Fibroblast of skin of back (primary cell): ENCODE measurements around the gene RAD23B. TPM values are rescaled to one million over a fixed set of nuclear protein-coding genes. Genes with fewer than 3 reads are reported as not detected.
"Not testable (repeated sequence)": the region's sequence is repeated elsewhere in the genome, so short reads cannot be mapped to it uniquely, and the experiment has no call there.

ENCODE experiments used
- DNase-seq: peaks from one replicate; pipeline ENCODE4 v3.0.0-alpha.2; 2013
- polyA plus RNA-seq, 2 experiments: library from polyadenylated mRNA; unstranded; fragments of 120-200 nt; gene quantifications; one replicate each; pipeline ENCODE4 v1.2.1, GENCODE V29; 2013; ENCODE audit not compliant: insufficient read length in 2 of 2

The RAD23B gene
- 156 TPM for polyA plus RNA-seq (2013, experiment 1 of 2; ENCODE audit: insufficient read length)
- 126 TPM for polyA plus RNA-seq (2013, experiment 2 of 2; ENCODE audit: insufficient read length)

GRCh38 chr9:107282759-107283622 lies at the start of gene RAD23B:
RAD23B (plus strand) TSS chr9:107283279; CDS start chr9:107283630, 351 bp downstream.
- peak; percentile 98 for DNase-seq

GRCh38 chr9:107235765-107236442 lies 47.2 kb upstream of the RAD23B start:
- DNase-seq = no peak

- DNase-seq = no peak
Observed at GRCh38 chr9:107237873-107238272, 45.2 kb upstream of the RAD23B start.

- DNase-seq = no peak
Observed at GRCh38 chr9:107239474-107239873, 43.6 kb upstream of the RAD23B start.

- no peak for DNase-seq
Observed at GRCh38 chr9:107240260-107240659, 42.8 kb upstream of the RAD23B start.

GRCh38 chr9:107242073-107243030 lies 40.7 kb upstream of the RAD23B start:
- peak; percentile 50 for DNase-seq

GRCh38 chr9:107243742-107244141 lies 39.3 kb upstream of the RAD23B start:
- DNase-seq = peak; percentile 43

GRCh38 chr9:107246259-107247254 lies 36.5 kb upstream of the RAD23B start:
- DNase-seq = no peak

GRCh38 chr9:107248714-107249113 lies 34.4 kb upstream of the RAD23B start:
- no peak for DNase-seq

- peak; percentile 35 for DNase-seq
Observed at GRCh38 chr9:107249131-107249533, 33.9 kb upstream of the RAD23B start.

GRCh38 chr9:107249665-107250285 lies 33.3 kb upstream of the RAD23B start:
- DNase-seq = no peak

- DNase-seq = peak; percentile 95
Observed at GRCh38 chr9:107251756-107252322, 31.2 kb upstream of the RAD23B start.

- no peak for DNase-seq
Observed at GRCh38 chr9:107258919-107259318, 24.2 kb upstream of the RAD23B start.

GRCh38 chr9:107259751-107260313 lies 23.2 kb upstream of the RAD23B start:
- DNase-seq = not testable (repeated sequence)

- no peak for DNase-seq
Observed at GRCh38 chr9:107260437-107261081, 22.5 kb upstream of the RAD23B start.

- DNase-seq = no peak
Observed at GRCh38 chr9:107261106-107261505, 22.0 kb upstream of the RAD23B start.

GRCh38 chr9:107263289-107263688 lies 19.8 kb upstream of the RAD23B start:
- DNase-seq = no peak

GRCh38 chr9:107266624-107267368 lies 16.3 kb upstream of the RAD23B start:
- DNase-seq = no peak

- DNase-seq = no peak
Observed at GRCh38 chr9:107268560-107268959, 14.5 kb upstream of the RAD23B start.
